HG02938 (cell line): ENCODE data around the gene NUBP2.

Experiments
- ATAC-seq: cut with Tn5 transposase; IDR thresholded peaks from one replicate; pipeline ENCODE4 v1.9.1; 2021; ENCODE audit warnings: mild to moderate bottlenecking, moderate library complexity; ENCODE audit not compliant: unreplicated experiment

Gene NUBP2

GRCh38 chr16:1782408-1783264, at the start of gene NUBP2, which contains the start of gene SPSB3:
Gene NUBP2, plus strand, starts transcription at chr16:1782960. Its CDS starts 61 bp downstream, at chr16:1783021.
Gene SPSB3, minus strand, starts transcription at chr16:1782571. Its CDS starts 1,088 bp downstream, at chr16:1781483.
- ATAC-seq: peak; percentile 88

GRCh38 chr16:1734123-1734522, 48.6 kb upstream of the NUBP2 start:
- ATAC-seq: no peak

GRCh38 chr16:1734816-1735215, 47.9 kb upstream of the NUBP2 start:
- no peak for ATAC-seq

- no peak for ATAC-seq
Observed at GRCh38 chr16:1740234-1740633, 42.5 kb upstream of the NUBP2 start.

GRCh38 chr16:1740781-1741490, 41.8 kb upstream of the NUBP2 start:
- no peak for ATAC-seq

GRCh38 chr16:1741553-1742165, 41.1 kb upstream of the NUBP2 start:
- no peak for ATAC-seq

GRCh38 chr16:1743376-1744337, 39.1 kb upstream of the NUBP2 start:
- ATAC-seq: no peak

- ATAC-seq: no peak
Observed at GRCh38 chr16:1744338-1744840, 38.4 kb upstream of the NUBP2 start.

- no peak for ATAC-seq
Observed at GRCh38 chr16:1745181-1745899, 37.4 kb upstream of the NUBP2 start.

- no peak for ATAC-seq
Observed at GRCh38 chr16:1745900-1746692, 36.7 kb upstream of the NUBP2 start.

- ATAC-seq: no peak
Observed at GRCh38 chr16:1746693-1747195, 36.0 kb upstream of the NUBP2 start.

- ATAC-seq: no peak
Observed at GRCh38 chr16:1747934-1748333, 34.8 kb upstream of the NUBP2 start.

- no peak for ATAC-seq
Observed at GRCh38 chr16:1749152-1750117, 33.3 kb upstream of the NUBP2 start.

GRCh38 chr16:1751946-1752345, 30.8 kb upstream of the NUBP2 start:
- ATAC-seq: no peak

- no peak for ATAC-seq
Observed at GRCh38 chr16:1752853-1753252, 29.9 kb upstream of the NUBP2 start.

- ATAC-seq: no peak
Observed at GRCh38 chr16:1754204-1754603, 28.6 kb upstream of the NUBP2 start.

GRCh38 chr16:1757714-1758461, 24.9 kb upstream of the NUBP2 start:
- ATAC-seq: no peak
